Stomach (tissue), 9 donors: Measurements from ENCODE around the gene ILF2. TPM values are rescaled to one million over a fixed set of nuclear protein-coding genes. Genes with fewer than 3 reads are reported as not detected.

Experiments used
- DNase-seq, 2 donors: peaks; one replicate each; pipeline versions ENCODE4 v3.0.0 to v3.0.0-alpha.2; 2013 to 2019
- H3K27ac ChIP-seq, 5 donors: fragments of 200-600 bp in 4 of 5; sonication (generic) in 4 of 5; one replicate each; pipeline ENCODE4 v1.5.1; 2013 to 2019; ENCODE audit warnings: mild to moderate bottlenecking in 1 of 5, moderate library complexity in 1 of 5
- H3K27me3 ChIP-seq, 3 donors: fragments of 200-600 bp; sonication (generic); one replicate each; pipeline ENCODE4 v1.5.1; 2017 to 2019; ENCODE audit warnings: mixed run types in 1 of 3
- H3K36me3 ChIP-seq, 4 donors: fragments of 200-600 bp; sonication (generic); 1 replicate in 3 of 4; 2 replicates in 1 of 4; pipeline ENCODE4 v1.5.1; 2016 to 2019
- H3K4me1 ChIP-seq, 4 donors: fragments of 200-600 bp; sonication (generic); one replicate each; pipeline ENCODE4 v1.5.1; 2016 to 2019
- H3K4me3 ChIP-seq, 4 donors: fragments of 200-600 bp; sonication (generic) in 3 of 4; one replicate each; pipeline ENCODE4 v1.5.1; 2016 to 2019; ENCODE audit warnings: mild to moderate bottlenecking in 1 of 4
- H3K9me3 ChIP-seq, 4 donors: fragments of 200-600 bp; sonication (generic); one replicate each; pipeline ENCODE4 v1.5.1; 2016 to 2019
- EP300 ChIP-seq: sonication (generic); formaldehyde crosslinking; IDR thresholded peaks from one replicate; pipeline ENCODE4 v1.6.1; 2017; ENCODE audit warnings: antibody characterized with exemption
- POLR2A ChIP-seq, 4 donors: fragments of 450-650 bp; IDR thresholded peaks; one replicate each; pipeline ENCODE4 v1.6.1; 2016; ENCODE audit warnings: antibody characterized with exemption in 4 of 4, control low read depth in 2 of 4, mild to moderate bottlenecking in 1 of 4, moderate library complexity in 1 of 4
- POLR2AphosphoS5 ChIP-seq, 3 donors: sonication (generic); formaldehyde crosslinking; IDR thresholded peaks; one replicate each; pipeline ENCODE4 v1.6.1; 2016; ENCODE audit warnings: antibody characterized with exemption in 3 of 3
- WGBS, 5 donors: extraction: QIAGEN DNeasy Blood & Tissue Kit in 3 of 5; methylation state at CpG; one replicate each; pipeline versions ENCODE4 v1.1.5 to v1.1.7; 2013 to 2018; 5-methylcytosine and 5-hydroxymethylcytosine counted together
- intact Hi-C: fragments of 100-400 bp; cut with DNase I; formaldehyde crosslinking; loops from one replicate; pipeline ENCODE4 v1.15.1; 2023; ENCODE audit warnings: low total_unique reads
- polyA plus RNA-seq, 3 donors: library from polyadenylated mRNA; stranded (reverse); fragments of 200-250 nt; gene quantifications; one replicate each; pipeline ENCODE4 v1.2.3, GENCODE V29; 2013
- small RNA-seq, 4 donors: library from RNA; depleted of rRNA; stranded (forward); fragments of <200 nt; gene quantifications; one replicate each; pipeline ENCODE3, GENCODE V24; 2016
- total RNA-seq, 5 donors: library from RNA; depleted of rRNA; stranded (reverse); fragments of >200 nt; gene quantifications; one replicate each; pipeline versions ENCODE4 v1.1.0 to v1.2.3, GENCODE V29; 2014 to 2016
- TF ChIP-seq, protein P1 (sequence below), 7 experiments: fragments of 450-650 bp in 4 of 7; fragments of 200-600 bp in 3 of 7; sonication (generic) in 3 of 7; IDR thresholded peaks; one replicate each; pipeline ENCODE4 v1.5.1; 2016 to 2019; ENCODE audit warnings: antibody characterized with exemption in 7 of 7, control low read depth in 2 of 7, mild to moderate bottlenecking in 1 of 7
- donor health status: healthy with polysubstance abuse.
- donor health status: Bipolar disorder and iron deficiency.
- donor health status: healthy.

The ILF2 gene
- total and polyA plus RNA-seq, 8 donors = 17.1 to 138 (median 72.1) TPM

DNA sequence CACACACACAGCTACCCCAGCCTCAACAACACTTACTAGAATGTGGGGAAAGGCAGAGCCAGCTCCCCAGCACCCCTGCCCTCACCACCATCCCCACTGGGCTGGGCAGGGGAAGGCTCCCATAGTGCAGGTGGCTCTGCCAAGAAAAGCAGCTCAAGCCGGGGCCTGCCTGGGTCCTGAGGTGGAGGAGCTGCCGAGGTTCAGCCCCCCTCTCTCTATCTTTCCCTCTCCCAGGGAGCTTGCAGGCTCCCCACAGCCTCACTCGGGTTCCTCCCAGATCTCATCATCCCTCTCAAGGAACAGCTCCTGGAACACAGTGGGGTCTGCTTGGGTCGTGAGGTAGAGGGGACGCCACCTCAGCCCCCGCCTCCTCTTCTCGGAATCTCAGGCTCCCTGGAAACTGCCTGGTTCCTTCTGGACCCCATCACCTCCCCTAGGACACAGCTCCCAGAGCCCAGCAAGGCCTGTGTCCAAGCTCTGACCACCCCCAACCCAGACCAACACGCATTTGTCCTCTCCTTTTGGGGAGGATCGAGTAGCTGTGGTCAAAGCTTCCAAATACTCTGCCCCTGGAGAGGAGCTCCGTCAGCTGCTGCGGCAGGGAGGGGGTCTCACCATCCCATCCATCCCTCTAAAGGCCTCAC, 58.6 kb downstream of the ILF2 start:
- H3K27ac ChIP-seq = peak overlapping the region; percentile 87 to 90 (median 89)
- peak overlapping the region; percentile 54 to 76 (median 66) for H3K4me3 ChIP-seq
- H3K27me3 ChIP-seq = no peaks in the 10 kb centered on the region
- H3K9me3 ChIP-seq = no peaks in the 10 kb centered on the region
- intact Hi-C loops = no loop called here
- peaks cover 59 to 89% (median 77%) of the 10 kb centered on the region in 4 donors for H3K4me1 ChIP-seq
- H3K36me3 ChIP-seq = peaks cover 6 to 9% (median 8%) of the 10 kb centered on the region in 4 donors
- DNase-seq = peak in 1 of 2 donors; percentile 62
- TF ChIP-seq, protein P1, sequence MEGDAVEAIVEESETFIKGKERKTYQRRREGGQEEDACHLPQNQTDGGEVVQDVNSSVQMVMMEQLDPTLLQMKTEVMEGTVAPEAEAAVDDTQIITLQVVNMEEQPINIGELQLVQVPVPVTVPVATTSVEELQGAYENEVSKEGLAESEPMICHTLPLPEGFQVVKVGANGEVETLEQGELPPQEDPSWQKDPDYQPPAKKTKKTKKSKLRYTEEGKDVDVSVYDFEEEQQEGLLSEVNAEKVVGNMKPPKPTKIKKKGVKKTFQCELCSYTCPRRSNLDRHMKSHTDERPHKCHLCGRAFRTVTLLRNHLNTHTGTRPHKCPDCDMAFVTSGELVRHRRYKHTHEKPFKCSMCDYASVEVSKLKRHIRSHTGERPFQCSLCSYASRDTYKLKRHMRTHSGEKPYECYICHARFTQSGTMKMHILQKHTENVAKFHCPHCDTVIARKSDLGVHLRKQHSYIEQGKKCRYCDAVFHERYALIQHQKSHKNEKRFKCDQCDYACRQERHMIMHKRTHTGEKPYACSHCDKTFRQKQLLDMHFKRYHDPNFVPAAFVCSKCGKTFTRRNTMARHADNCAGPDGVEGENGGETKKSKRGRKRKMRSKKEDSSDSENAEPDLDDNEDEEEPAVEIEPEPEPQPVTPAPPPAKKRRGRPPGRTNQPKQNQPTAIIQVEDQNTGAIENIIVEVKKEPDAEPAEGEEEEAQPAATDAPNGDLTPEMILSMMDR (IDR thresholded peaks at IDR 0.05) = no peak
- no peak for TF ChIP-seq POLR2A (IDR thresholded peaks at IDR 0.05)
- TF ChIP-seq EP300 = no peak
- TF ChIP-seq POLR2AphosphoS5 (IDR thresholded peaks at IDR 0.05) = no peak
- WGBS, 5 donors = 20 to 38% (median 22%) methylated on average over 10 to 11 of the region's 11 CpGs

Small RNAs within 50 kb of the gene (small RNA-seq; reads per million reads assigned to genes)
- gene MIR8083 = 0 reads per million in 4 donors
- gene RN7SL372P = 0 reads per million in 4 donors

Other genes with a start within 250 kb of the ILF2 start
- gene S100A7, start 210.3 kb downstream of the ILF2 start, total RNA-seq = not detected
- 100 to 1,000 TPM in 1 of 3 donors, not detected in 2; 107 TPM for gene S100A7, start 210.3 kb downstream of the ILF2 start, polyA plus RNA-seq
- 100 to 1,000 TPM; 154 to 680 (median 330) TPM for gene S100A6, start 135.0 kb downstream of the ILF2 start, total RNA-seq
- gene S100A6, start 135.0 kb downstream of the ILF2 start, polyA plus RNA-seq = 1,000 to 10,000 TPM; 1,447 to 2,520 (median 1,620) TPM
- gene S100A5, start 130.1 kb downstream of the ILF2 start, total RNA-seq = not detected
- not detected for gene S100A5, start 130.1 kb downstream of the ILF2 start, polyA plus RNA-seq
- 10 to 100 TPM in 4 of 5 donors, 1 to 10 TPM in 1; 9.9 to 53.3 (median 19.4) TPM for gene S100A4, start 125.2 kb downstream of the ILF2 start, total RNA-seq
- 100 to 1,000 TPM; 145 to 541 (median 274) TPM for gene S100A4, start 125.2 kb downstream of the ILF2 start, polyA plus RNA-seq
- gene S100A3, start 121.7 kb downstream of the ILF2 start, total RNA-seq = not detected
- 10 to 100 TPM in 1 of 3 donors, 1 to 10 TPM in 2; 2.6 to 15.0 (median 5.4) TPM for gene S100A3, start 121.7 kb downstream of the ILF2 start, polyA plus RNA-seq
- 10 to 100 TPM in 1 of 5 donors, 1 to 10 TPM in 1, not detected in 3; 2.2 to 12.7 TPM for gene S100A2, start 105.1 kb downstream of the ILF2 start, total RNA-seq
- 1,000 to 10,000 TPM in 1 of 3 donors, 1 to 10 TPM in 2; 4.9 to 1,809 (median 8.3) TPM for gene S100A2, start 105.1 kb downstream of the ILF2 start, polyA plus RNA-seq
- 100 to 1,000 TPM in 1 of 5 donors, 10 to 100 TPM in 2, 1 to 10 TPM in 2; 8.9 to 192 (median 47.9) TPM for gene S100A16, start 57.9 kb downstream of the ILF2 start, total RNA-seq
- 100 to 1,000 TPM; 145 to 361 (median 188) TPM for gene S100A16, start 57.9 kb downstream of the ILF2 start, polyA plus RNA-seq
- 100 to 1,000 TPM in 1 of 5 donors, 10 to 100 TPM in 3, 1 to 10 TPM in 1; 8.8 to 488 (median 29.0) TPM for gene S100A14, start 54.7 kb downstream of the ILF2 start, total RNA-seq
- 100 to 1,000 TPM in 2 of 3 donors, 10 to 100 TPM in 1; 70.2 to 751 (median 244) TPM for gene S100A14, start 54.7 kb downstream of the ILF2 start, polyA plus RNA-seq
- 10 to 100 TPM; 18.7 to 54.6 (median 23.5) TPM for gene S100A13, start 43.5 kb downstream of the ILF2 start, total RNA-seq
- 100 to 1,000 TPM; 140 to 271 (median 207) TPM for gene S100A13, start 43.5 kb downstream of the ILF2 start, polyA plus RNA-seq
- not detected for gene S100A1, start 42.6 kb downstream of the ILF2 start, total RNA-seq
- gene S100A1, start 42.6 kb downstream of the ILF2 start, polyA plus RNA-seq = 10 to 100 TPM in 2 of 3 donors, 1 to 10 TPM in 1; 5.7 to 64.8 (median 45.5) TPM
- 100 to 1,000 TPM in 1 of 5 donors, 10 to 100 TPM in 4; 21.7 to 111 (median 74.3) TPM for gene CHTOP, start 36.9 kb downstream of the ILF2 start, total RNA-seq
- 10 to 100 TPM; 41.3 to 53.2 (median 46.0) TPM for gene CHTOP, start 36.9 kb downstream of the ILF2 start, polyA plus RNA-seq
- gene SNAPIN, start 12.3 kb downstream of the ILF2 start, total RNA-seq = 10 to 100 TPM; 14.9 to 82.9 (median 15.6) TPM
- 10 to 100 TPM; 29.4 to 35.5 (median 29.5) TPM for gene SNAPIN, start 12.3 kb downstream of the ILF2 start, polyA plus RNA-seq
- 10 to 100 TPM in 2 of 5 donors, 1 to 10 TPM in 3; 5.4 to 39.7 (median 6.6) TPM for gene NPR1, start 7.7 kb upstream of the ILF2 start, total RNA-seq
- 1 to 10 TPM; 1.4 to 5.7 (median 2.4) TPM for gene NPR1, start 7.7 kb upstream of the ILF2 start, polyA plus RNA-seq
- gene INTS3, start 57.1 kb upstream of the ILF2 start, total RNA-seq = 10 to 100 TPM; 28.1 to 48.2 (median 39.4) TPM
- 10 to 100 TPM; 11.0 to 39.2 (median 19.1) TPM for gene INTS3, start 57.1 kb upstream of the ILF2 start, polyA plus RNA-seq
- 10 to 100 TPM; 14.9 to 89.9 (median 62.2) TPM for gene SLC27A3, start 104.4 kb upstream of the ILF2 start, total RNA-seq
- 10 to 100 TPM; 17.4 to 86.8 (median 44.1) TPM for gene SLC27A3, start 104.4 kb upstream of the ILF2 start, polyA plus RNA-seq